ENCODE data around the gene UQCRH.
"Not testable (repeated sequence)": the region's sequence is repeated elsewhere in the genome, so short reads cannot be mapped to it uniquely, and the experiment has no call there.

UQCRH gene

GRCh38 chr1:46300673-46301405 lies 2.7 kb upstream of the UQCRH start:
- peak; percentile 48 for DNase-seq (ENCODE audit: low spot score)

- DNase-seq (ENCODE audit: low spot score), result no peak
Observed at GRCh38 chr1:46301406-46301807, 2.1 kb upstream of the UQCRH start.

DNA sequence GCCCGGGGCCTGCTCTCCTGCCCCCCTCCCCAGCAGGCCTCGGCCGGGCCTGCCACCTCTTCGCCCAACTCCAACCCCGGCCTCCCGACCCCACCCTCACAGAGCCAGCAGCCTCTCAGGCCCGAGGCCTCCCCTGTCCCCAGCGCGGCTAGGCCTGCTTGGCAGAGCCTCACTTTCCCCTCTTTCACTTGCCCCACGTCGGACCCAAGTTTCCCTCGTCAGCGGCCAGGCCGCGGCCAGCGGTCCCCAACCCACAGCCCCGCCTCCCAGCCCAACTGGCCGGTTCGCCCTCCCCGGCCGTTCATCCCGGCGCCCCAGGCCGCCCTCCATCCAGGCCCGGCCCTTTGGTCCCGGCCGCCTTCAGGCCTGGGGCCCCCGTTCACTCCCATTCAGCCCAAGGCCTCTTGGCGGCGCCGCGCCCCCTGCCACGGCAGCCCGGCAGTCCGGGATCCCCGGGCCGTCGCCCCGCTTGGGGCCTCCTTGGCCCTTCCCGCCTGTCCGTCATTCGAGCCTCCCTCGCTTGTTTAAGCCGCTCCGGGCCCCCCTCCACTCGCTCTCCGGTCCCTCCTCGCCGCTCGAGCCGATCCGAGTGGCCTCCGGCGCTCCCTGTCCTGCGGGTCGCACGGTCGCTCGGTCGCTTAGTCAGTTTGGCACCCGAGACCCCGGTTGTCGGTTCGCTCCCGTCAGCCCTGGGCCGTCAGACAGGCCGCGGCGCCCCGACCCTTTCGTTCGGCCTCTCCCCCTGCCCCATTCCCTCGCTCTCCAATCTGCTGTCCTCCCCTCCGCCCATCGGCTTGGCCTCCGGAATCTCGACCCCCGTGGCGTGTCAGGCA lies 1.5 kb upstream of the UQCRH start:
- peak; percentile 33 for DNase-seq (ENCODE audit: low spot score)

- no peak for DNase-seq (ENCODE audit: low spot score)
Observed at GRCh38 chr1:46302641-46303037, 859 bp upstream of the UQCRH start.

DNA sequence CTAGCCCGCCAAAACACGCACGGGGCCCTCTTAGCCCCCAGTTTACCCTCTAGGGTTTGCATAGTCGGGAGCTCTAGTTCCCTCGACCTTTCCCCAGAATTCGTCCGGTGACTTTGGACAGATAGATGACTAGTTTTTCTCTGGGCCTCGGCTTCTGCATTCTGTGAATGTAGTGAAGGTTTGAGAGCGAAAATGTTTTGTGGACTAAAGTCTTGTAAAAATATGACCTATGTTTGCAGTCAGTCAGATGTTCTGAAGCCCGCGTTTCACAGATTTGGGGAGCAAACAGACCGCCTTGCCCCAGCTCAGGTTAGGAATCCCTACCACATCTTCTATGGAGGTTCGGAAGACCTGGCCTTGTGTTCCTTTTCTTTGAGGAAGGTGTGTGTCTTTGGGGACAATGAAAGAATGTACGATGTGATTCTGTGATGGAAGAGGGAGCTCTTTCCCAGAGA lies 401 bp downstream of the UQCRH start:
- DNase-seq (ENCODE audit: low spot score), result no peak

GRCh38 chr1:46306159-46306530 lies 2.6 kb downstream of the UQCRH start:
- no peak for DNase-seq (ENCODE audit: low spot score)

GRCh38 chr1:46309401-46310159 lies 6.1 kb downstream of the UQCRH start:
- no peak for DNase-seq (ENCODE audit: low spot score)

- no peak for DNase-seq (ENCODE audit: low spot score)
Observed at GRCh38 chr1:46310321-46310720, 6.8 kb downstream of the UQCRH start.

GRCh38 chr1:46315669-46316403 lies 12.3 kb downstream of the UQCRH start:
- DNase-seq (ENCODE audit: low spot score), result peak; percentile 46

DNA sequence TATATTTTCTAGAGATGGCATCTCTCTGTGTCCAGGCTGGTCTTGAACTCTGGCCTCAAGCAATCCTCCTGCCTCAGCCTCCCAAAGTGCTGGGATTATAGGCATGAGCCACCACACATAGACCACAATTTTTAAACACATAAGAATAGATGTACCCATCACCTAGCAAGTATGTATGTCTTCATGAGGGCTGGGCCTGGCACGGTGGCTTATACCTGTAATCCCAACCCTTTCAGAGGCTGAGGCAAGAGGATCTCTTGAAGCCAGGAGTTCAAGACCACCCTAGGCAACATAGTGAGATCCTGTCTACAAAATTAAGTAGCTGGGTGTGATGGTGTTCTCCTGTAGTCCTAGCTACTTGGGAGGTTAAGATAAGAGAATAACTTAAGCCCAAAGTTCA lies 13.8 kb downstream of the UQCRH start:
- DNase-seq (ENCODE audit: low spot score), result no peak

DNA sequence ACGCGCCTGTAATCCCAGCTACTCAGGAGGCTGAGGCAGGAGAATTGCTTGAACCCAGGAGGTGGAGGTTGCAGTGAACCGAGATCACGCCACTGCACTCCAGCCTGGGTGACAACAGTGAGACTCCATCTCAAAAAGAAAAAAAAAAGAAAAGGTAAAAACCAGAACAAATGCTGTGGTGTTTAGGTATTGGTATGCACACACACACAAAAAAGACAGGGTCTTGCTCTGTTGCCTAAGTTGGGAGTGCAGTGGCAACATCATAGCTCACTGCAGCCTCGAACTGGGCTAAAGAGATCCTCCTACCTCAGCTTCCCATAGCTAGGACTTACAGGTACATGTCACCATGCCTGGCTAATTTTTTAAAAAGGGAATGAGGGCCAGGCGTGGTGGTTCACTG lies 15.8 kb downstream of the UQCRH start:
- not testable (repeated sequence) for DNase-seq (ENCODE audit: low spot score)

DNA sequence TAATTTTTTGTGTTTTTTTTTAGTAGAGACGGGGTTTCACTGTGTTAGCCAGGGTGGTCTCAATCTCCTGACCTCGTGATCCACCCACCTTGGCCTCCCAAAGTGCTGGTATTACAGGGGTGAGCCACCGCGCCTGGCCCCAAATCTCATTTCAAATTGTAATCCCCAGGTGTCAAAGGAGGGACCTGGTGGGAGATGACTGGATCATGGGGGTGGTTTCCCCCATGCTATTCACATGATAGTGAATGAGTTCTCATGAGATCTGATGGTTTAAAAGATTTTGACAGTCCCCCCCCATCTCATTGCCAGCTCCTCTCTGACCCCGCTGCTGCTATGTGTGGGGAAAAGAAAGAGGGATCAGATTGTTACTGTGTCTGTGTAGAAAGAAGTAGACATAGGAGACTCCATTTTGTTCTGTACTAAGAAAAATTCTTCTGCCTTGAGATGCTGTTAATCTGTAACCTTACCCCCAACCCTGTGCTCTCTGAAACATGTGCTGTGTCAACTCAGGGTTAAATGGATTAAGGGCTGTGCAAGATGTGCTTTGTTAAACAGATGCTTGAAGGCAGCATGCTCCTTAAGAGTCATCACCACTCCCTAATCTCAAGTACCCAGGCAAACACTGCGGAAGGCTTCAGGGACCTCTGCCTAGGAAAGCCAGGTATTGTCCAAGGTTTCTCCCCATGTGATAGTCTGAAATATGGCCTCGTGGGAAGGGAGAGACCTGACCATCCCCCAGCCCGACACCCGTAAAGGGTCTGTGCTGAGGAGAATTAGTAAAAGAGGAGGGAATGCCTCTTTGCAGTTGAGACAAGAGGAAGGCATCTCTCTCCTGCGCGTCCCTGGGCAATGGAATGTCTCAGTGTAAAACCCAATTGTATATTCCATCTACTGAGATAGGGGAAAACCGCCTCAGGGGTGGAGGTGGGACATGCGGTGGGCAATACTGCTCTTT lies 16.7 kb downstream of the UQCRH start:
- not testable (repeated sequence) for DNase-seq (ENCODE audit: low spot score)

- not testable (repeated sequence) for DNase-seq (ENCODE audit: low spot score)
Observed at GRCh38 chr1:46322191-46322590, 18.7 kb downstream of the UQCRH start.

- not testable (repeated sequence) for DNase-seq (ENCODE audit: low spot score)
Observed at GRCh38 chr1:46325285-46326076, 22.0 kb downstream of the UQCRH start.

GRCh38 chr1:46328182-46328581 lies 24.7 kb downstream of the UQCRH start:
- not testable (repeated sequence) for DNase-seq (ENCODE audit: low spot score)

DNA sequence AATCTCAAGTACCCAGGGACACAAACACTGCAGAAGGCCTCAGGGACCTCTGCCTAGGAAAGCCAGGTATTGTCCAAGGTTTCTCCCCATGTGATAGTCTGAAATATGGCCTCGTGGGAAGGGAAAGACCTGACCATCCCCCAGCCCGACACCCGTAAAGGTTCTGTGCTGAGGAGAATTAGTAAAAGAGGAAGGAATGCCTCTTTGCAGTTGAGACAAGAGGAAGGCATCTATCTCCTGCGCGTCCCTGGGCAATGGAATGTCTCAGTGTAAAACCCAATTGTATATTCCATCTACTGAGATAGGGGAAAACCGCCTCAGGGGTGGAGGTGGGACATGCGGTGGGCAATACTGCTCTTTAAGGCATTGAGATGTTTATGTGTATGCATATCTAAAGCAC lies 26.3 kb downstream of the UQCRH start:
- DNase-seq (ENCODE audit: low spot score), result not testable (repeated sequence)

- DNase-seq (ENCODE audit: low spot score), result not testable (repeated sequence)
Observed at GRCh38 chr1:46330381-46330780, 26.9 kb downstream of the UQCRH start.

DNA sequence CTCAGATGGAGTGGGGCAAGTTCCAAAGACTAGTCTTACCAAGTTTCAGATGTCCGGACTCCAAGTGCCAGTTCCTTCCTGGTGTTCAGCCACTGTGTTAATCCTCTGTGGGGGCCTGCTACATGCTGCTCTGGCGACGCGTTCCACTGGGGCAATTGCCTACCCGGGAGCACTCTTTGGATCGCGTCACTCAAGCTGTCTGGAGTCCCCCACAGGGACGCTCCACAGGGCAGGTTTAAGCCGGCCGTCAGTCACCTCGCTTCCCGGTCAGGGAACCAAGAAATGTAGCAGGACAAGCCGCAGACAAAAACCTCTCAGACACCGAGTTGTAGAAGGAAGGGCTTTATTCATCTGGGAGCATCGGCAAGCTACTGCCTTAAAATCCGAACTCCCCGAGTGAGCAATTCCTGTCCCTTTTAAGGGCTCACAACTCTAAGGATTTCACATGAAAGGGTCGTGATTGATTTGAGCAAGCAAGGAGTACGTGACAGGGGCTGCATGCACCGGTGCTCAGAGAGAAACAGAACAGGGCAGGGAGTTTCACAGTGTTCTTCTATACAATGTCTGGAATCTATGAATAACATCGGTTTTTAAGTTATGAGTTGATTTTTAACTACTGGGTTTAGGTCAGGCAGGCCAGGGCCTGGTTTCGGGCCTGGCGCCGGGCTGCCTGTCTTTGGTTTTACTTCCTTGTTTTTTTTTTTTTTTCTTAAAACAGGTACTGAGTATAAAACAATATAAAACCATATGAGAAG lies 28.5 kb downstream of the UQCRH start:
- not testable (repeated sequence) for DNase-seq (ENCODE audit: low spot score)

All from RKO (cell line).